K562 treated with DMSO at 1 percent for 4 hours (cell line): ENCODE data around the gene OR2G3. TPM values are rescaled to one million over a fixed set of nuclear protein-coding genes. Genes with fewer than 3 reads are reported as not detected.

ENCODE experiments used
- total RNA-seq: library from RNA; unstranded; fragments of 300-600 nt; gene quantifications from 2 replicates; pipeline ENCODE4 v1.2.3, GENCODE V29; 2022; ENCODE audit not compliant: insufficient read depth

OR2G3 gene
- total RNA-seq, result not detected in 2 replicates

GRCh38 chr1:247605286-247605685, at the start of gene OR2G3:
Gene OR2G3 (plus strand): TSS chr1:247605586. CDS start chr1:247605586, 0 bp downstream.

GRCh38 chr1:247588060-247588459, 17.3 kb upstream of the OR2G3 start, which contains the start of gene OR2G2:
Gene OR2G2 (plus strand): TSS chr1:247588360. CDS start chr1:247588360, 0 bp downstream.

Other genes with a start within 250 kb of the OR2G3 start
- not detected in 2 replicates for gene NLRP3, start 189.4 kb upstream of the OR2G3 start, total RNA-seq
- gene OR2B11, start 147.5 kb upstream of the OR2G3 start, total RNA-seq, result not detected in 2 replicates
- gene OR2C3, start 69.1 kb upstream of the OR2G3 start, total RNA-seq, result not detected in 2 replicates
- not detected in 2 replicates for gene GCSAML, start 56.5 kb upstream of the OR2G3 start, total RNA-seq
- not detected in 2 replicates for gene OR2G2, start 17.2 kb upstream of the OR2G3 start, total RNA-seq
- gene OR13G1, start 74.2 kb downstream of the OR2G3 start, total RNA-seq, result not detected in 2 replicates
- not detected in 2 replicates for gene OR6F1, start 111.1 kb downstream of the OR2G3 start, total RNA-seq
- gene OR14K1, start 133.0 kb downstream of the OR2G3 start, total RNA-seq, result not detected in 2 replicates
- not detected in 2 replicates for gene OR14A2, start 142.6 kb downstream of the OR2G3 start, total RNA-seq
- gene OR1C1, start 155.0 kb downstream of the OR2G3 start, total RNA-seq, result not detected in 2 replicates
- not detected in 2 replicates for gene OR14A16, start 218.5 kb downstream of the OR2G3 start, total RNA-seq
- gene OR11L1, start 236.3 kb downstream of the OR2G3 start, total RNA-seq, result not detected in 2 replicates